Pancreas (tissue), 10 donors: ENCODE data around the gene RPAIN. TPM values are rescaled to one million over a fixed set of nuclear protein-coding genes. Genes with fewer than 3 reads are reported as not detected.

Experiments
- ATAC-seq, 4 donors: fragments of 200-7000 bp; cut with Tn5 transposase; one replicate each; pipeline versions ENCODE4 v1.8.0 to v1.9.1; 2020; ENCODE audit warnings: mild to moderate bottlenecking in 4 of 4, moderate library complexity in 4 of 4
- DNase-seq, 6 donors: peaks; one replicate each; pipeline ENCODE4 v3.0.0-alpha.2; 2020
- FAIRE-seq: peaks from 2 replicates; lab custom pipeline; 2012; peaks lifted over from hg19 to GRCh38; lab: Jason Lieb, UNC
- H3K27ac ChIP-seq, 4 donors: fragments of 200-600 bp; sonication (generic); 1 replicate in 3 of 4; 2 replicates in 1 of 4; pipeline versions ENCODE4 v1.5.0 to v1.8.0; 2020
- H3K27me3 ChIP-seq, 4 donors: fragments of 200-600 bp; one replicate each; pipeline ENCODE4 v1.8.0; 2021
- H3K36me3 ChIP-seq, 3 donors: fragments of 200-600 bp; sonication (generic) in 1 of 3; one replicate each; pipeline versions ENCODE4 v1.5.0 to v1.8.0; 2020 to 2021
- H3K4me1 ChIP-seq, 3 donors: fragments of 200-600 bp; one replicate each; pipeline ENCODE4 v1.8.0; 2021
- H3K4me3 ChIP-seq, 4 donors: fragments of 200-600 bp; sonication (generic) in 2 of 4; one replicate each; pipeline versions ENCODE4 v1.5.0 to v1.8.0; 2020 to 2021
- H3K9me3 ChIP-seq, 4 donors: fragments of 200-600 bp; one replicate each; pipeline ENCODE4 v1.8.0; 2021
- CTCF ChIP-seq, 4 donors: fragments of 200-600 bp; sonication (generic) in 3 of 4; IDR thresholded peaks; one replicate each; pipeline versions ENCODE4 v1.5.0 to v1.8.0; 2021; ENCODE audit warnings: antibody characterized with exemption in 4 of 4
- WGBS, 2 donors: extraction: QIAGEN DNeasy Blood & Tissue Kit; methylation state at CpG; one replicate each; pipeline ENCODE4 v1.1.7; 2013; 5-methylcytosine and 5-hydroxymethylcytosine counted together
- intact Hi-C, 3 donors: fragments of 100-400 bp; cut with DNase I; formaldehyde crosslinking; loops; one replicate each; pipeline versions ENCODE4 v1.11.1 to v1.14.2; 2022
- polyA plus RNA-seq, 2 donors: library from polyadenylated mRNA; stranded (reverse); fragments of 200-250 nt; gene quantifications; one replicate each; pipeline ENCODE4 v1.2.3, GENCODE V29; 2013
- total RNA-seq, 6 donors: library from RNA; stranded (reverse); fragmentation: NEBNext Ultra II Directional in 4 of 6; extraction: Animal tissue kit (Norgen Biotek cat#: 25700) in 4 of 6; gene quantifications; one replicate each; pipeline versions ENCODE4 v1.2.1 to v1.2.4, GENCODE V29; 2021 to 2023
- donor health status: healthy with polysubstance abuse.
- donor health status: DM: no; HTN: no; CAD: no; lungs with moderate emphysema.
- donor health status: DM: no; HTN: no; CAD: no.
- donor health status: control.
- donor health status: control.
- donor health status: Bipolar disorder and iron deficiency.
- donor health status: DM: yes; HTN: yes; CAD: no.
- donor health status: DM: no; HTN: no; CAD: no.
- donor health status: DM: no; HTN: no; CAD: no.
- donor health status: DM: yes; HTN: yes; CAD: no.

RPAIN gene
- total and polyA plus RNA-seq, 8 donors: 13.3 to 39.2 (median 16.8) TPM

GRCh38 chr17:5466295-5466694, 46.3 kb downstream of the RPAIN start:
- DNase-seq: no peak
- intact Hi-C loops: no loop called here
- ATAC-seq: no peak
- Histone ChIP-seq H3K36me3 (no peaks in the 10 kb centered on the region), H3K27ac (no peak overlapping the region), H3K4me3 (no peak overlapping the region), H3K9me3 (no peaks in the 10 kb centered on the region), H3K4me1 (peaks cover 0 to 12% (median 3%) of the 10 kb centered on the region in 3 donors), H3K27me3 (no peaks in the 10 kb centered on the region)
- FAIRE-seq: no peak
- WGBS, 2 donors: 74 to 76% methylated on average over 4 of the region's 4 CpGs
- no peak for TF ChIP-seq CTCF (IDR thresholded peaks at IDR 0.05)

- Histone ChIP-seq H3K9me3 (no peaks in the 10 kb centered on the region), H3K27ac (no peak overlapping the region), H3K4me3 (peak overlapping the region in 3 of 4 donors; percentile 71 to 94 (median 85)), H3K27me3 (no peaks in the 10 kb centered on the region), H3K36me3 (no peaks in the 10 kb centered on the region), H3K4me1 (peaks cover 0 to 12% (median 3%) of the 10 kb centered on the region in 3 donors)
- no peak for ATAC-seq
- no peak for DNase-seq
- FAIRE-seq: no peak
- WGBS, 2 donors: 3% methylated on average over 8 of the region's 8 CpGs
- intact Hi-C loops: no loop called here
- no peak for TF ChIP-seq CTCF (IDR thresholded peaks at IDR 0.05)
These were observed 47.4 kb downstream of the RPAIN start for GRCh38 chr17:5467416-5467815.

GRCh38 chr17:5468075-5468473, 48.1 kb downstream of the RPAIN start:
- TF ChIP-seq CTCF (IDR thresholded peaks at IDR 0.05): no peak
- Histone ChIP-seq H3K9me3 (no peaks in the 10 kb centered on the region), H3K27me3 (no peaks in the 10 kb centered on the region), H3K4me1 (peaks cover 0 to 12% (median 3%) of the 10 kb centered on the region in 3 donors), H3K4me3 (peak overlapping the region; percentile 71 to 100 (median 90)), H3K27ac (peak overlapping the region in 1 of 4 donors; percentile 61), H3K36me3 (peaks cover 0 to 4% (median 0%) of the 10 kb centered on the region in 3 donors)
- DNase-seq (no peak), ATAC-seq (peak; percentile 11 to 31 (median 24)), FAIRE-seq (no peak)
- intact Hi-C loops: no loop called here
- WGBS, 2 donors: 1% methylated on average over 17 of the region's 17 CpGs

- intact Hi-C loops: no loop called here
- no peak overlapping the region for H3K27ac ChIP-seq
- WGBS, 2 donors: 80 to 86% methylated on average over 3 of the region's 3 CpGs
These were observed 52.5 kb downstream of the RPAIN start for GRCh38 chr17:5472511-5472910.

More at GRCh38 chr17:5472511-5472910, 52.5 kb downstream of the RPAIN start:
- Histone ChIP-seq H3K4me3 (no peak overlapping the region), H3K9me3 (no peaks in the 10 kb centered on the region), H3K4me1 (peaks cover 0 to 2% (median 0%) of the 10 kb centered on the region in 3 donors), H3K27me3 (no peaks in the 10 kb centered on the region), H3K36me3 (peaks cover 0 to 33% (median 7%) of the 10 kb centered on the region in 3 donors)
- DNase-seq (no peak), FAIRE-seq (no peak), ATAC-seq (no peak)
- TF ChIP-seq CTCF (IDR thresholded peaks at IDR 0.05): no peak
